ENCODE measurements around the gene PSD4. TPM values are rescaled to one million over a fixed set of nuclear protein-coding genes. Genes with fewer than 3 reads are reported as not detected.

Gene PSD4
- total RNA-seq, 2 experiments from 2014 or later = 394 to 404 TPM

DNA sequence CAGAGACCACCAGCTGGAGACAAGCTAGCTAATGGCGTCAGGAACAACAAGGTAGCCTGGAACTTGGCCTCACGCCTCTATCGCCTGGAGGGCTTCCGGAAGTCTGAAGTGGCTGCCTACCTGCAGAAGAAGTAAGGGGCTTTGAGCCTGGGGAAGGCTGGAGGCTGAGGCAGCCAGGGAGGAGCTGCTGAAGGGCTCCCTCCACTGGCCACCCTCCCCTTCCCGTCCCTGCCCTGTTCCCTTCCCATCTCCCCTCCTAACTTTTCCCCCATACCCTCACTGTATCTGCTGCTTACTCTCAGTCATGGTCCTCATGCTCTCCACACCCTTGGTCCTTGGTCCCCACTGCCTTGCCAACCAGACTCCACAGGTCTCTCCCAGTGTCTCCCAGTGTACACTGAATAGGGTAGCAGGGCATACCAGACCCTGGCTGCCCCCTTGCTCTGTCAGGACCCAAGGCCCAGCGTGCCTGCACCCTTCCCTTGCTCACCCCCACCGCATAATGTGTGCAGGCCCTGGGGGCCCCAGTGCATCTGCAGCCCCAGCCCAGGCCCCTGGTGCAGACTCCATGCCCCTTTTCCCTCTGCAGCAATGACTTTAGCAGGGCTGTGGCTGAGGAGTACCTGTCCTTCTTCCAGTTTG lies 18.8 kb downstream of the PSD4 start:
- POLR2A ChIA-PET = interaction anchor here (1.2 to 1.8 kb wide), 2 partner anchors 9 to 18 kb away, joined by 3 to 8 read pairs; partner anchors contain the start of gene PSD4
- H3K27me3 Mint-ChIP-seq (ENCODE audit: low read depth) = no peaks in the 10 kb centered on the region
- H3K4me1 Mint-ChIP-seq (ENCODE audit: low read depth) = peaks cover 73% of the 10 kb centered on the region
- H3K36me3 Mint-ChIP-seq (ENCODE audit: low read depth) = peaks cover 84% of the 10 kb centered on the region
- CTCF ChIA-PET = interaction anchor here (1.8 to 20.6 kb wide), 2 partner anchors 11 to 53 kb away, joined by 5 to 325 read pairs; no protein-coding TSS in a partner anchor
- no peak for ATAC-seq
- no peaks in the 10 kb centered on the region for H3K9me3 Mint-ChIP-seq (ENCODE audit: insufficient read depth)
- H3K4me3 Mint-ChIP-seq = no peak overlapping the region
- H3K27ac Mint-ChIP-seq = peak overlapping the region; percentile 57
- DNase-seq = no peak

DNA sequence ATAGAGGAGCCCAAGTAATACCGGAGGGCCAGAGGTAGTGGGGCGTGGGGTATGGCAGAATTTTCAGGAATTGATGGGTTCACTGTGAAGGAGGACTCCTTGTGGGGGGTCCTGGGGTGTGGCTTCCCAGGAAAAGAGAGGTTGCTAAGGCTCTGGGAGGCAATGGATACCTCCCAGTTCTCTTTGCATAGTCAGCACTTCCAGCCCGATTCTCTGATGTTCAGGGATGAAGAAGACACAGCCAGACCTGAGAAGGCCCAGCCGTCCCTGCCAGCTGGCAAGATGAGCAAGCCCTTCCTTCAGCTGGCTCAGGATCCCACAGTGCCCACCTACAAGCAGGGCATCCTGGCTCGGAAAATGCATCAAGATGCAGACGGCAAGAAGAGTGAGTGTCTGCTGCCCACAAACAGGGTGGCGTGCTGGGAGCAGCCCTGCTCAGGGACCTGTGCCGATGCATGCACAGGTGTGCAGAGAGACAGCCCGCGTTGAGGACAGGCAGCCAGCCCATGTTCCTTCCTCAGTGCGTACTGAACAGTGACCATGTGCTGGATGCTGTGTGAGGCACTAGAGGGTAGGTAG lies 22.2 kb downstream of the PSD4 start:
- ATAC-seq (no peak), DNase-seq (no peak)
- peaks cover 58% of the 10 kb centered on the region for H3K4me1 Mint-ChIP-seq (ENCODE audit: low read depth)
- H3K36me3 Mint-ChIP-seq (ENCODE audit: low read depth) = peaks cover 88% of the 10 kb centered on the region
- H3K4me3 Mint-ChIP-seq = no peak overlapping the region
- ChIA-PET CTCF (interaction anchor here (1.1 to 20.6 kb wide), 4 partner anchors 16 to 116 kb away, joined by 3 to 325 read pairs (median 18); no protein-coding TSS in a partner anchor), POLR2A (interaction anchor here (1.0 to 1.8 kb wide), 3 partner anchors 10 to 21 kb away, joined by 5 to 10 read pairs (median 6); no protein-coding TSS in a partner anchor)
- H3K27me3 Mint-ChIP-seq (ENCODE audit: low read depth) = no peaks in the 10 kb centered on the region
- peak overlapping the region; percentile 76 for H3K27ac Mint-ChIP-seq
- no peaks in the 10 kb centered on the region for H3K9me3 Mint-ChIP-seq (ENCODE audit: insufficient read depth)

DNA sequence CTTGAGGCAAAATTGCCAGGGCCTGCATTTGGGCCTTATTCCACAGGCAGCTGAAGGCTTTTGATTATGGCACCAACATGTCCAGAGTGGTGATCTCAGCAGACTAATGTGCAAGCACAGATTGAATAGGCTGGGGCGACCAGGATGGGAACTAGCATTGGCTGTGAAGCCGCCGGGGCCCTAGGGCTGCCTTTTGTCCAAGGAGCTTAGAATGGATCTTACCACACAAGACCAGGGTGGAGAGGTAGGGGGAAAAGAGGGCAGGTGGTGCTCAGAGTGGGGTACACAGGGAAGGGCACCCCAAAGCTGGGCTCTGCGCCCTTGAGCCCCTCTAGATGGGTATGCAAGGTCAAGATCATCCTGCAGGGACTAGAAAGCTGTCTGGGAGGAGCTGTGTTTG lies 23.1 kb downstream of the PSD4 start:
- H3K4me1 Mint-ChIP-seq (ENCODE audit: low read depth) = peaks cover 58% of the 10 kb centered on the region
- CTCF ChIA-PET = interaction anchor here (1.1 to 20.6 kb wide), 4 partner anchors 17 to 117 kb away, joined by 3 to 325 read pairs (median 18); no protein-coding TSS in a partner anchor
- H3K27me3 Mint-ChIP-seq (ENCODE audit: low read depth) = no peaks in the 10 kb centered on the region
- POLR2A ChIA-PET = interaction anchor here (1.0 to 1.8 kb wide), 3 partner anchors 9 to 21 kb away, joined by 5 to 10 read pairs (median 6); no protein-coding TSS in a partner anchor
- no peak for ATAC-seq
- H3K27ac Mint-ChIP-seq = peak overlapping the region; percentile 76
- peaks cover 91% of the 10 kb centered on the region for H3K36me3 Mint-ChIP-seq (ENCODE audit: low read depth)
- H3K4me3 Mint-ChIP-seq = no peak overlapping the region
- no peaks in the 10 kb centered on the region for H3K9me3 Mint-ChIP-seq (ENCODE audit: insufficient read depth)
- no peak for DNase-seq

DNA sequence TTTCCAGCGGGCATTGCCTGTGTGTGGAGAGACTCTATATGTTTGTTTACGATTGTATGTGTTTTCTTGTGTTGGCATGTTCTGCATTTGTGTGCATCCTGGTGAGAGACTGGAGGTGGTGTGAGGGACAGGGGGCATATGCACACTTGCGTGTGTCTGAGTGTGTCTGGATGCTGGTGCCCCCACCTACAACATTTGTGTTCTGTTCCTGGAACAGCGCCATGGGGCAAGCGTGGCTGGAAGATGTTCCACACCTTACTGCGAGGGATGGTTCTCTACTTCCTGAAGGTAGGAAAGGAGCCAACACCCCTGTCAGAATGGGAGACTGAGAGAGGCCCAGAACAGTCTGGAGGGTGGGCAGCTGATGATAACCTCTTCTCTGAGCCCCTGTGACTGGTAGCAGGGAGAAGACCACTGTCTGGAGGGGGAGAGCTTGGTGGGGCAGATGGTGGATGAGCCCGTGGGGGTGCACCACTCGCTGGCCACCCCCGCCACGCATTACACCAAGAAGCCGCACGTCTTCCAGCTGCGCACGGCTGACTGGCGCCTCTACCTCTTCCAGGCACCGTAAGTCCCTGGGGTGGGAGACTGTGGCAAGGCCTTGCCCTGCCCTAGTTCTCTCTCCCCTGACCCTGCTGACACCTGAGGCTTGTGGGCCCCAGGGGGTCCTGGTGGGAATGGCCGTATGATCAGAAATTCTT lies 23.7 kb downstream of the PSD4 start:
- peaks cover 91% of the 10 kb centered on the region for H3K36me3 Mint-ChIP-seq (ENCODE audit: low read depth)
- no peak for ATAC-seq
- H3K9me3 Mint-ChIP-seq (ENCODE audit: insufficient read depth) = no peaks in the 10 kb centered on the region
- DNase-seq = no peak
- H3K27ac Mint-ChIP-seq = peak overlapping the region; percentile 76
- CTCF ChIA-PET = interaction anchor here (1.3 to 20.6 kb wide), 7 partner anchors 17 to 122 kb away, joined by 3 to 325 read pairs (median 17); no protein-coding TSS in a partner anchor
- POLR2A ChIA-PET = interaction anchor here (1.8 kb wide), 1 partner anchor 22 kb away, joined by 10 read pairs; no protein-coding TSS in a partner anchor
- H3K27me3 Mint-ChIP-seq (ENCODE audit: low read depth) = no peaks in the 10 kb centered on the region
- peaks cover 57% of the 10 kb centered on the region for H3K4me1 Mint-ChIP-seq (ENCODE audit: low read depth)
- no peak overlapping the region for H3K4me3 Mint-ChIP-seq

DNA sequence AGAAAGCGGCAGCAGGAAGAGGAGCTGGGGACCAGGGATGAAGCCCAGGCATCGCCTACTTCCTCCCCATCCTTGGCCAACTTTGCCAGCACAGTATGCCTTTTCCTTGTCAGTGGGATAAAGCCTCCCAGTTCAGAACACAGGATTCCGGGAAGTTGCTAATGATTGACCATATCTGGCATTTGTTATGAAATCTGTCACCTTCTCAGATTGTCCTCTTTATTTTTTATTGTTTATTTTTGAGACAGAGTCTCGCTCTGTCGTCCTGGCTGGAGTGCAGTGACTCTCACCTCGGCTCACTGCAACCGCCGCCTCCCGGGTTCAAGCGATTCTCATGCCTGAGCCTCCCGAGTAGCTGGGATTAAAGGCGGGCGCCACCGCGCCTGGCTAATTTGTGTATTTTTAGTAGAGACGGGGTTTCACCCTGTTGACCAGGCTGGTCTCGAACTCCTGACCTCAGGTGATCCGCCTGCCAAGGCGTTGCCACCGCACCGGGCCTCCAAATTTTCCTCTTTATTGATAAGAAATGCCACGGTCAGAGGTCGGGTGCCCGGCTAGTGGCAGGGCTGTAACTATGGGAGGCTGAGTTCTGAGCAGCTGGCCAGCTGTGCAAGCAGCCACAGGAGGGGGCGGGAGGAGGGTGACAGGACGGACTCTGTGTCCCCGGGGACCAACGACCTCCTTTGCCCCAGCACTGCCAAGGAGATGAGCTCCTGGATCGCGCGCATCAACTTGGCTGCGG lies 24.4 kb downstream of the PSD4 start:
- DNase-seq (no peak), ATAC-seq (no peak)
- Mint-ChIP-seq H3K36me3 (ENCODE audit: low read depth) (peaks cover 91% of the 10 kb centered on the region), H3K27me3 (ENCODE audit: low read depth) (no peaks in the 10 kb centered on the region), H3K4me3 (no peak overlapping the region), H3K9me3 (ENCODE audit: insufficient read depth) (no peaks in the 10 kb centered on the region), H3K27ac (no peak overlapping the region), H3K4me1 (ENCODE audit: low read depth) (peaks cover 51% of the 10 kb centered on the region)
- ChIA-PET POLR2A (interaction anchor here (1.5 to 2.0 kb wide), 3 partner anchors 23 to 40 kb away, joined by 3 to 17 read pairs (median 10); partner anchors contain the start of gene PSD4), CTCF (interaction anchor here (0.6 to 20.6 kb wide), 19 partner anchors 11 to 178 kb away, joined by 3 to 325 read pairs (median 4); partner anchors contain the start of gene PSD4)

DNA sequence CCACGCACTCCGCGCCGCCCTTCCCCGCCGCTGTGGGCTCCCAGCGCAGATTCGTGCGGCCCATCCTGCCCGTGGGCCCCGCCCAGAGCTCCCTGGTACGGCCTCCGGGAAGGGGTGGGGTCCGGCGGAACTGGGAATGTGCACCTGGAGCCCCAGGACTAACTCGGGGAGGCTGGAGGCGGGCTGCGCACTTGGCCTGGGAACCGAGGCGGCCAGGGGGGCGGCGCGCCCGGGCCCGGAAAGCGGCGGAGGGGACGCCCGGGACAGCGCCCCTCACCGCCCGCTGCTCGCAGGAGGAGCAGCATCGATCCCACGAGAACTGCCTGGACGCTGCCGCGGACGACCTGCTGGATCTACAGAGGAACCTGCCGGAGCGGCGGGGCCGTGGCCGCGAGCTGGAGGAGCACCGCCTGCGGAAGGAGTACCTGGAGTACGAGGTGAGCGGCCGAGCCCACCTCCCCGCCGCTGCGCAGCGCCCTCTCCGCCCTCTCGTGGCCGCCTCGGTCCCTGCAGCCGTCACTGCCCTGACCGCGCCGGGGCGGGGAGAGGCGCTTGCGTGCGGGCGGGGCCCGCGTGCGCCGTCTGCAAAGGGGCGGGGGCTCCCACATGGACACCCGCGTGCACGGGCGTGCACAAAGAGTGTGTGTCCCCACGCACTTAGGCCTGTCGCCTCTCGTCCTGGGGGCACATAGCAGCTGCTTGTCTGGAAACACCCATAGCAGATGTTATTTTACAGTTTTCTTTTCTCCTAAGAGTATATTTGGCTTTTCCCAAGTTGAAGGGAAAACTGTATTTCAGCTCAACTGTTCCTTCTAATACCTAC lies 25.2 kb downstream of the PSD4 start:
- CTCF ChIA-PET = interaction anchor here (0.6 to 20.6 kb wide), 23 partner anchors 10 to 177 kb away, joined by 3 to 325 read pairs (median 4); partner anchors contain the start of gene PSD4
- Mint-ChIP-seq H3K27me3 (ENCODE audit: low read depth) (no peaks in the 10 kb centered on the region), H3K4me1 (ENCODE audit: low read depth) (peaks cover 47% of the 10 kb centered on the region), H3K4me3 (no peak overlapping the region), H3K9me3 (ENCODE audit: insufficient read depth) (no peaks in the 10 kb centered on the region), H3K27ac (no peak overlapping the region), H3K36me3 (ENCODE audit: low read depth) (peaks cover 89% of the 10 kb centered on the region)
- ATAC-seq (peak; percentile 78), DNase-seq (peak; percentile 78)
- POLR2A ChIA-PET = interaction anchor here (0.9 to 2.0 kb wide), 4 partner anchors 9 to 41 kb away, joined by 3 to 17 read pairs (median 3); partner anchors contain the start of gene PSD4

DNA sequence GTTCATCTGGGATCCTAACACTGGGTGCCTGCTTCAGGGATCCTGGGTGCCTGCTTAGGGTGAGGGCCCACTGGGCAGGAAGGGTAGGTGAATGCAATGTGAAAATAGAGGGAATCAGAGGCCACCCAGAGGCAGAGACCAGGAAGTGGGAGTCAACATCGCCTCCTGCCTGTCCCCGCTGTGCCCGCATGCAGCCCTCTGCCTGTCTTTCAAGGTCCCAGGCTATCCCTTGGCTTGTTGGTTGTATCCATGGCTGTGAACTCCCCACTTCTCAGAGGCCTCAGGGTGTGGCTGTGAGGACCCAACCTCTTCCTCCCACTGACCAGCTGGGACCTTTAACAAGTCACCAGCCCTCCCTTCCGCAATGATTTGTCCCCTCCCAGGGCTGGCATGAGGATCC lies 26.5 kb downstream of the PSD4 start:
- no peak overlapping the region for H3K4me3 Mint-ChIP-seq
- DNase-seq (no peak), ATAC-seq (no peak)
- H3K27me3 Mint-ChIP-seq (ENCODE audit: low read depth) = no peaks in the 10 kb centered on the region
- no peaks in the 10 kb centered on the region for H3K9me3 Mint-ChIP-seq (ENCODE audit: insufficient read depth)
- ChIA-PET CTCF (interaction anchor here (1.0 to 20.6 kb wide), 8 partner anchors 25 to 123 kb away, joined by 3 to 325 read pairs (median 16); partner anchors contain the start of gene PSD4), POLR2A (interaction anchor here (0.9 kb wide), 1 partner anchor 14 kb away, joined by 3 read pairs; no protein-coding TSS in a partner anchor)
- H3K27ac Mint-ChIP-seq = peak overlapping the region; percentile 43
- peaks cover 79% of the 10 kb centered on the region for H3K36me3 Mint-ChIP-seq (ENCODE audit: low read depth)
- H3K4me1 Mint-ChIP-seq (ENCODE audit: low read depth) = peaks cover 43% of the 10 kb centered on the region

DNA sequence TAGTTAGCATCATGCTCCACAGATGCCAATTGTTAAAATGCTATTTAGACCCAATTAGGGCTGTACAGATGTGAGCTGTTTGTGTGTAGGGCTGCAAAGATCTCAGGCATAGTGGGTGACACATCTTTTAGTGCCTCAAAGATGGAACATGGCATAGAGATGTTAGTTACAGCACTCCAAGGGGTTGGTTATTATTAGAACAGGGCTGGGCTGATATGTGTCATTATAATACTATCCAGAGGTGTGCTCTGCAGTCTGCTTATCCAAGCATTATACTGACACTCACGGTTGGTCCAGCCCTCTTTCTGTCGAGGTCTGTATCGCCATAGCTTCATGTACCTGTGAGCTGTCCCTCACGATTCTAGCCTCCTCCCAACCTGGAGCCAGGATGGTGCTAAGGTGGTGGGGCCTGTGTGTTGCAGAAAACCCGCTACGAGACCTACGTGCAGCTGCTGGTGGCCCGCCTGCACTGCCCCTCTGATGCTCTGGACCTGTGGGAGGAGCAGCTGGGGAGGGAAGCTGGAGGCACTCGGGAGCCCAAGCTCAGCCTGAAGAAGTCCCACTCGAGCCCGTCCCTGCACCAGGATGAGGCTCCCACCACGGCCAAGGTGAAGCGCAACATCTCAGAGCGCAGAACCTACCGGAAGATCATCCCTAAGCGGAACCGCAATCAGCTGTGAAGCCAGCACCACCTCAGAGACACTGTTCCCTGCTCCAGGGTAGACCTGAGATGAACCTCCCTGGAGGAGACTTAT lies 27.1 kb downstream of the PSD4 start:
- H3K27ac Mint-ChIP-seq = peak overlapping the region; percentile 30
- POLR2A ChIA-PET = interaction anchor here (1.1 kb wide), 1 partner anchor 25 kb away, joined by 4 read pairs; no protein-coding TSS in a partner anchor
- ATAC-seq = no peak

DNA sequence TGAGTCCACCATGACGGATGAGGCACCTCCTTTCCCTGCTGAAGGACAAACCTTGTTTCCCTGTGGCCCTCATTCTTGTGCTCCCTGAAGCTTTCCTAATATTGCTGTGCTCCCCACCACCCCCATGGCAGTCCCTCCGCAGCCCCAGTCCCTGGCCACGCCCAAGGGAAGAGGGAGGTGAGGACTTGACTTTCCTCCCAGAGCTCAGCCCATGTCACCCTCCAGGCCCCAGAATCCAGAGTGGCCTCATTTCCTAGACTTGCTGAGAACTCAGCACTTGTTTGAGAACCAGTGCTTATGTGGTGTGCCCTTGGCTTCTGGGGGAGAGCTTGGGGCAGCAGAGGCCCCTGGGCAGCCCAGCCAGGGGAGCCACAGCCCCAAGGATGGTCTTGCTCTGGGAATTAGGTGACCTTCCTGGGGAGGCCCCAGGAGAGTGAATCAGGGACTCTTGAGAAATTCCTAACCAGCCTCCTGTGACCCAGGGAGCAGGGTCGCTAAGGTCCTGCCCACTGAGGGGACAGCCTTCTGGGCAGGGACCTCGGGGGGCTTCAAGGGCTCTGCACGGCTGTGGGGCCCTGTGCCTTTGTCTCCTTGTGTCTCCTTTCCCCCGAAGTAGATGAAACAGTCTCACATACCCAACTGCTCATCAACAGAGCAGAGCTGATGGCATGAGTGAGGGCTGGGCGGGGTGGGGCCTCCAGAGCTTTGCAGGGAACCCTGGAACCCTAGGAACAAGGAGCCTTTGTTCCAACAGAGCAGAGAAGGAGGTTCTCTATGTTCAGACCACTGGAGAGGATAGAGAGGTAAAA lies 27.9 kb downstream of the PSD4 start:
- Mint-ChIP-seq H3K4me3 (no peak overlapping the region), H3K9me3 (ENCODE audit: insufficient read depth) (no peaks in the 10 kb centered on the region), H3K4me1 (ENCODE audit: low read depth) (peaks cover 33% of the 10 kb centered on the region), H3K27me3 (ENCODE audit: low read depth) (no peaks in the 10 kb centered on the region), H3K36me3 (ENCODE audit: low read depth) (peaks cover 69% of the 10 kb centered on the region), H3K27ac (no peak overlapping the region)
- CTCF ChIA-PET = interaction anchor here (0.9 to 20.6 kb wide), 8 partner anchors 27 to 188 kb away, joined by 3 to 325 read pairs (median 6); partner anchors contain the start of gene PSD4
- DNase-seq = no peak
- POLR2A ChIA-PET = interaction anchor here (0.6 to 1.3 kb wide), 4 partner anchors 13 to 45 kb away, joined by 3 to 4 read pairs (median 4); no protein-coding TSS in a partner anchor
- no peak for ATAC-seq

More for the DNA sequence above, 27.1 kb downstream of the PSD4 start:
- peaks cover 74% of the 10 kb centered on the region for H3K36me3 Mint-ChIP-seq (ENCODE audit: low read depth)
- no peaks in the 10 kb centered on the region for H3K27me3 Mint-ChIP-seq (ENCODE audit: low read depth)
- CTCF ChIA-PET = interaction anchor here (0.9 to 20.6 kb wide), 7 partner anchors 26 to 189 kb away, joined by 3 to 325 read pairs (median 5); partner anchors contain the start of gene PSD4
- no peak overlapping the region for H3K4me3 Mint-ChIP-seq
- DNase-seq = no peak
- H3K9me3 Mint-ChIP-seq (ENCODE audit: insufficient read depth) = no peaks in the 10 kb centered on the region
- H3K4me1 Mint-ChIP-seq (ENCODE audit: low read depth) = peaks cover 38% of the 10 kb centered on the region
